ENCODE measurements around the gene IZUMO4.
"Not testable (repeated sequence)": the region's sequence is repeated elsewhere in the genome, so short reads cannot be mapped to it uniquely, and the experiment has no call there.

Gene IZUMO4

DNA sequence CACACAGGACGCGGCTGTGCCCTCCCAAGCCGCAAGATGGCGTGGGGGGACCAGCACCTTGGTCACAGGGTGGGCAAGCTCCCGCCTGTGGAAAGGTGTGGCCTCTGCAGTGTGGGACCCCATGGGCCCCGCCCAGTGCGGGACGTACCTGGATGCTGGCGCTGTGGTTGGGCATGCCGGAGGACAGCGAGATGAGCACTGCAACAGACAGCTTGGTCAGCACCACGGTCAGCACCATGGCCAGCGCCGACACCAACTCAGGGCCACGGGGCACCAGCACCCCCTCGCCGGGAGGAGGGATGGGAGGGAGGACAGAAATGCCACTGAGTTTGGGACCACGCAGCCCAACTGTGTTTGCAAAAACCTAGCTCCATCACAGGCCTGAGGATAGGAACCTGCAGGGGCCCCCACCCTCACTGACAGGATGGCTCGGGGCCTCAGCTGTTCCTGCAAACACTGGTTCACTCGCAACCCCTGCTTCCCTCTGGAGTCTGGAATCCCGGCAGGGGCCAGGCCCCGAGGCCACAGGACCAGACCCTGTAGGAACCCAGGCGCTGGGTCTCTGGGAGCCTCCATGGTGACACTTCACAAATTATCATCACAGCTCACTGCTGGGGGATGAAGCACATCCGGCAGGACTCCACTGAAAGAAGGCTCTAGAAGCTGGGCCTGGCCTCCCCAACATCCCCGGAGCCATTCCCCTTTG is 27.1 kb downstream of the IZUMO4 start:
- no peak for DNase-seq (ENCODE audit: low read depth in 2 of 2)

DNA sequence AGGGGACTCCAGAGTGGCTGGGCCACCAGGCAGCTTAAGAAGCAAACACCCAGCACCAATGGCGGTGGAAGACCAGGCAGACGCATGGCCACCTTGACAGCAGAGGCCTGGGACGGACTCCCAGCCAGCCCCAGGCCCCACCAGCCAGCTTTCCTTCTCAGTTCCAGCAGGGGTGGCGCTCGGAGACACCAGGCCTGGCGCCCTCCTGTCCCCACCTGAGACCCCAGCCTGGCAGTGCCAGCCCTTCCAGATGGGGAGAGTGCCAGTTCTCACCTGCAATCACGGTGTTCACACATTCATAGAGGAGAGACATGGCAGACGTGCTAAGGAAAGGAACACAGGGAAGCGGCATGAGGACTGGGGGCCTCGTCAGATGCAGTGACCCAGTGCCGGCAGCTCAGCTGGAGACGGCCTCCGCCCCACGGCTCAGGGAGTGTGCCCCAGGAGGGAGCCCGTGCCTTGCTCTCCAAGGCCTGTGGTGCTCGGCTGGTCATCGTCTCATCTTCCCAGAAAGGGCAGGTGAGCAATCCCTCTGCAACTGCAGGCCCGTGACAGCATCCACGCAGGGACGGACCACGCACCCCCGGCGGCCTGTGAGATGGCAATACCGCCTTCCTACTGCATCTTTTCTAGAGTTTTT is 30.3 kb downstream of the IZUMO4 start:
- DNase-seq (ENCODE audit: low read depth in 2 of 2), result no peak

DNA sequence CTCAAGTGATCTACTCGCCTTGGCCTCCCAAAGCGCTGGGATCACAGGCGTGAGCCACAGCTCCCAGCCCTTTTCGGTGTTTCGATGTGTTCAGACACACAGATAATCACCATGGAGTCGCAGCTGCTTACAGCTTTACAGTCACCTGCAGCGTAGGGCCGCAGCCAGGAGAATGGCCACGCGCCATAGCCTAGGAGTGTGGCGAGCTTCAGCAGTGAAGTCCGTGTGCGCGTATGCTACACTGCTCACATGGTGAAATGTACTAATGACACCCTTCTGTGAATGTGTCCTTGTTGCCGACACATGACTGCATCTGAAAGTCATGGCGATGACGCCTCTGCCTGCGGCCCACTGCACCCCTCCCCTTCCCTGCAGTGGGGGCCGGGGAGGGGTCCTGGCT is 31.0 kb downstream of the IZUMO4 start:
- DNase-seq (ENCODE audit: low read depth in 2 of 2), result no peak

DNA sequence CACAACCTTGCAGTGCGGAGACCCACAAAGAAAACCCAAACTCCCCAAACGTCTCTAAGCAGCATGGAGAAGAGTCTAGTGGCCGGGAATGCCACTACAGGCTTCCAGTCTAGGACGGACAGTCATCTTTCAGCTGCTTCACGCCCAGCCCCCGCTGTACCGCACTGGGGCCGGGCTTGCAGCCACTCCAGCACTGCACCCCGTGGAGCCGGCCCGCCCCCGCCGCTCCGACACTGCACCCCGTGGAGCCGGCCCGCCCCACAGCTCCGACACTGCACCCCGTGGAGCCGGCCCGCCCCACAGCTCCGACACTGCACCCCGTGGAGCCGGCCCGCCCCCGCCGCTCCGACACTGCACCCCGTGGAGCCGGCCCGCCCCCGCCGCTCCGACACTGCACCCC is 31.5 kb downstream of the IZUMO4 start:
- not testable (repeated sequence) for DNase-seq (ENCODE audit: low read depth in 2 of 2)

DNA sequence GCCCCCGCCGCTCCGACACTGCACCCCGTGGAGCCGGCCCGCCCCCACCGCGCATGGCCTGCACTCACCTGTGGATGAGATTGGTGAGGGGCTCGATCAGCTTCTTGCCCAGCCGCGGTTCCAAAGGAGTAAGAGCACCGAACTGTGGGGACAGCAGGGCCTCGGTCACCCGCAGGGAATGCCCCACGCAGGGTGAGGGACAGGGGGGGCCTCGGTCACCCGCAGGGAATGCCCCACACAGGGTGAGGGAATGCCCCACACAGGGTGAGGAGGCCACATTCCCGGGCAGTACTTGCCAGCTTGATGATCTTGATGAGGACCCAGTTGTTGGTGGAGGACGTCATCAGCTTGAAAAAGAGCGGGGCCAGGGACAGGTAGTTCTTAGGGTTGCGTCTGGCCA is 32.3 kb downstream of the IZUMO4 start:
- no peak for DNase-seq (ENCODE audit: low read depth in 2 of 2)

DNA sequence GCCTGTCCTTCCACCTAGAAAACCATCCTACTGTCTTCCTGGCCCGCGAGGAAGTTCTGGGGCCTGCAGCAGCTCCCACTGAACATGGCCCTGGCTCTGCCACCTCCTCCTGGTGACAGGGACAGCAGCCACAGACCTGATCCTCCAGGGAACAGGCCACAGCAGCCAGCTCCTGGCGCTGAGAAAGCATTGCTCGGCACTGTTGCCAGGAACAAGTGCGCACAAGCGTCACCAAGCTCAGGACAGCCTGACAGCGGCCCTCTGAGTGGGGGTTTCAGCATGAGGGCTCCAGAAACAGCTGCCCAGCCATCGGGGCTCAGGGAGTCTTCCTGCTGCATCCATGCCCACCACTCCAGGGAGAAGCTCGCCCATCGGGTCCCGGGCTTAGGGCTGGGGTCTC is 32.8 kb downstream of the IZUMO4 start:
- no peak for DNase-seq (ENCODE audit: low read depth in 2 of 2)

DNA sequence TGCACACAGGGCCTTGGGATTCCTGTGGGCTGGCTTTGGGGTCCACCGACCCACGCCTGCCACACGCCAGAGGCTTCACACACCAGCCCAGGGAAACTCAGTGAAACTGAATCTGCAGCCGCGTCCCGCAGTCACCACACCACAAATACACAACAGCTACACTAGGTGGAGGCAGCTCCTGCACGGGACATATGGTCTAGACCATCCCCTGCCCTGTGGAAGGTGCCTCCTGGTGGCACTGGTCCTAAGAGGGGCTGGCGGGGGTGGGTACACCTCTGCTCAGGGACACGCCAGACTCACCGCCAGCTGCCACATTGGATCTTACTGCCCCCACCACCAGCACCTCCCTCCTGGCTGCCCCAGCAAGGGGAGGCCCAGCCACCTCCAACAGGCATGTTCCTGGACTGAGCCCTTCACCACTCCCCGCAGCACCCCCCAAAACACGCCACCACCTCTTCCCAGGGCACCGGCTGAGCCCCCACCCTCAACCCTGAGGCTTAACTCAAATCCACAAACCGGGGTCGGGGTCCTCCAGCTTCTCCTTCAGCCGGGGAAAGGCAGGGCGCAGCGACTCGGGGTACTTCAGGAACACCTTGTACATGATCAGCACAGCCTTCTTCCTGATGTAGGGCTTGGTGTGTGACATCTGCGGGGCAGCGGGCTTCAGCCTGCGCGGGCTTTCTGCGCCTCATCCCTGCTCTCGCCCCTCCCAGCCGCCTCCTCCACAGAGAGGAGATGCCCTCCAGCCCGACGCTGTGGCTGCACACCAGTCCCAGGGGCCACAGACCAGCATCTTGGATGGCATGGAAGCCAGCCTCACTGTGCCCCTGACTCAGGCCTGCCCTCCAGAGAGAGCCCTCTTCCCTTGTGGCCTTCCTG is 33.4 kb downstream of the IZUMO4 start:
- DNase-seq (ENCODE audit: low read depth in 2 of 2), result no peak

DNA sequence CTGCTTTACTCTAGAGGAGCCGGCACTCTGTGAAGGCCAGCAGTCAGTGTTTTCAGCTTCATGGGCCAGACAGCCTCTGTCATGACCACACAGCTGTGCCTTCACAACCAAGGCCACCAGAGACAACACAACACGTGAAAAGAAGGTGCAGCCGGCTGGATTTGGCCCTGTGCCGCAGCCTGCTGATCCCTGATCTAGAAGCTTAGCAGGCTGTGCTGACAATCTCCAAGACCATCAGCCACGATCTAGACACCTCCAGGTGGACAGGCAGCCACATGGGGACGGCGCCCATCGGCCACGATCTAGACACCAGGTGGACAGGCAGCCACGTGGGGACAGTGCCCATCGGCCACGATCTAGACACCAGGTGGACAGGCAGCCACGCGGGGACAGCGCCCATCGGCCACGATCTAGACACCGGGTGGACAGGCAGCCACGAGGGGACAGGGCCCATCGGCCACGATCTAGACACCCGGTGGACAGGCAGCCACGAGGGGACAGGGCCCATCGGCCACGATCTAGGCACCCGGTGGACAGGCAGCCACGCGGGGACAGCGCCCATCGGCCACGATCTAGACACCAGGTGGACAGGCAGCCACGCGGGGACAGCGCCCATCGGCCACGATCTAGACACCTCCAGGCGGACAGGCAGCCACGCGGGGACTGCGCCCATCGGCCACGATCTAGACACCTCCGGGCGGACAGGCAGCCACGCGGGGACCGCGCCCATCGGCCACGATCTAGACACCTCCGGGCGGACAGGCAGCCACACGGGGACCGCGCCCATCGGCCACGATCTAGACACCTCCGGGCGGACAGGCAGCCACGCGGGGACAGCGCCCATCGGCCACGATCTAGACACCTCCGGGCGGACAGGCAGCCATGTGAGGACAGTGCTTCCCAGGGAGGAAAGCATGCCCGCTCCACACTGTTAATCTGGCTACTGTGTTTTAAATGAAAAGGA is 34.6 kb downstream of the IZUMO4 start:
- DNase-seq (ENCODE audit: low read depth in 2 of 2), result not testable (repeated sequence)

DNA sequence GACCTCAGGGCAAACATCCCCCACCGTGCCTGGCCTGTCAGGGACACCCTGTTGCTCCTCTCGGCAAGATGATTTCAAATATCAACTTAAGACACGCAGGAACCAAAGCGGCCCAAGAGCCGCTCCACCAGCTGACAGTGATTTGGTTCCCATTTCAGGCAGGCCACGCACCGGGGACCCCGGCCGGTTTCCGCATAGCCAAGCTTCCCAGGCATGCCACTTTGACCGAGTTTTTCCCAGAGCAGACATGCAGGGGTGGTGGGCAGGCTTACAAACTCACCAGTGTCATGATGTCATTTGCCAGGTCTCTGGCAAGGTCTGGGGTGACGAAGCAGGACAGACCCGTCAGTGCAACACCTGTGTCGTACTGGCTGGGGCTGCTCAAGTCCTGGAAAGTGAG is 35.5 kb downstream of the IZUMO4 start:
- no peak for DNase-seq (ENCODE audit: low read depth in 2 of 2)

DNA sequence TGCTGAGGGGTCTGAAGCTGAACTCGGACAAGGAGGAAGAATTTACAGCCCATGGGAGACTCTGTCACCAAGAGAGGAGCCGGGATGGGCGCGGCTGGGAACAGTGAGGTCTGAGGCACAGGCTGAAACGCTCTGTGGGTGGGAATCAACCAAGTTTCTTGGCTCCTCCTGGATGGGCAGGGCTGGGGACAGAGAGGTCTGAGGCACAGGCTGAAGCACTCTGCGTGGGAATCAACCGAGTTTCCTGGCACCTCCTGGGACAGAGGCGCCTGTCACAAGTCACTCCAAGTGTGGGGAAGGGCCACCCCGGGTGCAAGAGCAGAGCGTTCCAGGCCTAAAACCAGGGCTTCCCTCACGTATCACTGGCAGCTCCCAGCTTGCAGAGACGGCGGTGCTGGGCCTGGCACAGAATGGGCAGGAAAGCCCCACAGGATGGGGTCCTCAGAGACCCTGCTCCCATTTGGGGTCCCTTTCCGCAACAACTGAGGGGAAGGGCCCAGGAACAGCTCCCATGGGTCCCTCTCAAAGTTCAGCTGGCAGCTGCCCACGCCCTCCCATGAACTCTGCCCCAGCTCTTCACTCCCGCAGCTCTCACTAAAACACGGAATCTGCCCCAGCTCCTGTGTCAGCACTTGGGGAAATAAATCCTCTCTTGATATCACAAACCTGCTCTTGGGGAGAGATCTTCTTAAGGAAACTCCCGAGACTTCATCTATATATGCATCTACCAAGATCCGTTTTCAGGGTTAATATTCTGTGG is 36.2 kb downstream of the IZUMO4 start:
- no peak for DNase-seq (ENCODE audit: low read depth in 2 of 2)

DNA sequence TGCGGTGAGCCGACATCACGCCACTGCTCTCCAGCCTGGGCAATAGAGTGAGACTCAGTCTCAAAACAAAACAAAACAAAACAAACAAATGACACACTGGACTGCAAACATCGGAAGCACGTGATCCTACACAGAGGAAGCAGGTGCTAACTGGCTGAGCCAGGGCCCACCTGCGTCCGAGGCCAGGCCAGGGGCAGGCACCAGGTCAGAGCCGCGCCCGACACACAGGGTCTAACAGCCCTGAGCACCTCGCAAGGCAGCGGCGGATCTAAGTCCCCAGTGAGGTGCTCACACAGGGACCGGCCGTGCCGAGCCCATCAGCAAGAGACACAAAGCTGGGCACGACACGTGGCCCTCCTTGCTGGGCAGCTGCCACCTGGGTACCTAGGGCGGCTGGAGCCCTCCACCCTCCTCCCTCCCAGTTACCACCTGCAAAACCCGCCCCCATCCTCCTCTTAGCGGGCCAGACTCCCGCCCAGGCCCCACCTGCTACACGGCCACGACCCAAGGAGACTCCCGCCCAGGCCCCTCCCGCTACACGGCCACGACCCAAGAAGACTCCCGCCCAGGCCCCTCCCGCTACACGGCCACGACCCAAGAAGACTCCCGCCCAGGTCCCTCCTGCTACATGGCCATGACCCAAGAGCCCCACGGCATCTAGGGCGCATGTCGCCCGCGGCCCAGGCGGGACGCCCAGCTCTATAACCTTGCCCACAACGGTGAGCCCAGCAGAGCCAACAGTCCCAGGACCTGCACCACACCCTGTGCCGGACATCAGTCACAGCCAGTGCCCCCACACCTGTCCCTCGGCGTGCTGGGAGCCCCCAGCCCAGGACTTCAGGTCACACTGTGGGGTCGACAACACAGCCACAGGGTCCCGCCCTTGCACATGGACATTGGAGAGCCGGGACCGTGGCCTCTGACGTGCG is 39.0 kb downstream of the IZUMO4 start:
- DNase-seq (ENCODE audit: low read depth in 2 of 2), result no peak

DNA sequence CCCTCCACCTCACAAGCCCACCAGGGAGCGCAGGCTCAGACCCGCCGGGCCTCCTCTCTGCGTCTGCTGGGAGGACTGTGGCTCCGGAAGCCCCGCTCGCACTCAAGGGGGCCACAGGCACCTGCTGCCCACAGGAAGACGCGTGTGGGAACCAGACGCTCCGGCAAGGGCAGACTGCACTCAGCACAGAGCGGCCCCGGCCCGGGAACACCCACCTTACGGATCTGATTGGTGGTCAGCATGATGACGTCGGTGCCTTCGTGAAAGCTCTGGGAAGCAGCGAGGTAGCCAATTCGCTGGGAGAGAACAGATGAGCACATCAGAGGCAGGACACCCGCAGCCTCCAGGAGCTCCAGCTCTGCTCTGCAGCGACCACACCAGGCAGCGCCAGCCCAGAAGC is 40.1 kb downstream of the IZUMO4 start:
- DNase-seq (ENCODE audit: low read depth in 2 of 2), result no peak

DNA sequence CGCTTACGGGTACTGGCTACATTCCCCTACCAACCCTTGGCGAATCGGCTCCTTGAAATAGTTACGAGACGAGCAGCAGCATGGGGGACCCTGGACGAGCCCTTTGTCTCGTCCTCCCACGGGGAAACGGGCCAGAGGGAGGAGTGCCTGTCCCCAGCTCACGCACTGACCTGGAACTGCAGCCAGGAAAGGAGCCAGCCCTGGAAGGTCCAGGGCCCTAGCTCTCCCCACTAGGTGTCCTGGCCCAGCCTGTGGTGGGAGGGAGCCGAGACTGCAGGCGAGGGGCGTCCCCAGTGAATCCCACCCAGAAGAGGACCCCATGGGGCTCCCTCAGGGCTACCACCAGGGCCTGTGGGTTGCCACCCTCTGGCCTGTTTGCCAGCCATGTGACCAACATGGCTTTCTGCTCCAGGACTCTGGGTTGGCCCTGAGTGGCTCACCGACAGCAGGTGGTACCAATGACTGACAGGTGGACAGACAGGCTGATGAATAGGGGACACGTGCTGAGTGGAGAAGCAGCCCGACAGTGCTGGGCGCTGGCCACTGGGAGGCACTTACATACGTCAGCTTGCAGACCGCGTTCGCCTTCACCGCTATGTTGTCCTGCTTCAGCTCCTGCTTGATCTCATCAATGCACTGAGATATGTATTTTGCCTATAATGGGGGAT is 41.5 kb downstream of the IZUMO4 start:
- no peak for DNase-seq (ENCODE audit: low read depth in 2 of 2)

DNA sequence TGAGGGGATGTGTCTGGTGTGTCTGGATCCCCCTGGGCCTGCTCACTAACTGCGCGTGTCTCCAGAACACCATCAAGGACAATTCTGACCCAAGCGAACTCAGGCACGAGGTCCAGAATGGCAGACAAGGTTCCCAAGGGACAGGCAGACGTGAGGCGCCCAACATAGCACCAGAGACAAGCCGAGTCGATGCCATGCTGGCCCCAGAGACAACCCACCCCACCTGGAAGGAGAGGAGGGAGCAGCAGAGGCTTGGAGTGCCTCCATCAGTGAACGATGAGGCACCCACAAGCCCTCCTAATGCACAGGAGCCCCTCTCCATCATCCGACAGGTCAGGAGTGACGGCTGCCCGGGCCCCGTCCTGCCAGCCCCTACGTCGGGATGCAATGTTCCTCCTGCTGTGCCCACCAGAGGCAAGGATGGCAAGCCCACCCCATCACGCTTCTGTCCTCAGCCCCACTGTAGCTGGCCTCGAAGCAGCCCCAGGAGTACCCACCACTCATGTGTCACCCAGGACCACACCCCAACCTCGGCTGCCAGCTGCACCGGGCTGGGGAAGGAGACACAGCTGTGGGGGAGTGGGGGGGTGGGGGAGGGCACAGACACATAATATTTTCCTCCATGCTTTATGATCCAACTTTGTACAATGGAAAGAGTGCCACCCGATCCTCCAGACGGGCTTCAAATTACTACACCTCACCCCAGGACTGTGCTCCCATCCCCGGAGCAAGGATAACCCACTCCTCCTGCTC is 42.8 kb downstream of the IZUMO4 start:
- DNase-seq (ENCODE audit: low read depth in 2 of 2), result no peak

DNA sequence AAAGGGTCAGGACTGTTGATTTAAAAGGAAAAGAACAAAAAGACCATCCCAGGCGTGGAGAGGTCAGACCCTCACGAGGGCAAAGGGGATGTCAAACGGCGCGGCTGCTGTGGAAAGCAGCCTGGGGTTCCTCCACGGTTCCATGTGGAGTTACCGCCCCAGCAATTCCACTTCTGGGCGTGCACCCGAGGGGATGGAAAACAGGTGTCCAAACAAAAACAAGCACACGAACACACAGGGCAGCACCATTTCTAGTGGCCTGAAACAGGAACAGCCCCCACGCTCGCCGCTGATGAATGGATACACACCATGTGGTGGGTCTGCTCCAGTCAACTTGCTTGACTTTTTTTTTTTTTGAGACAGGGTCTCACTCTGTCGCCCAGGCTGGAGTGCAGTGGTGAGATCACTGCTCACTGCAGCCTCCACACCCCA is 43.4 kb downstream of the IZUMO4 start:
- no peak for DNase-seq (ENCODE audit: low read depth in 2 of 2)

DNA sequence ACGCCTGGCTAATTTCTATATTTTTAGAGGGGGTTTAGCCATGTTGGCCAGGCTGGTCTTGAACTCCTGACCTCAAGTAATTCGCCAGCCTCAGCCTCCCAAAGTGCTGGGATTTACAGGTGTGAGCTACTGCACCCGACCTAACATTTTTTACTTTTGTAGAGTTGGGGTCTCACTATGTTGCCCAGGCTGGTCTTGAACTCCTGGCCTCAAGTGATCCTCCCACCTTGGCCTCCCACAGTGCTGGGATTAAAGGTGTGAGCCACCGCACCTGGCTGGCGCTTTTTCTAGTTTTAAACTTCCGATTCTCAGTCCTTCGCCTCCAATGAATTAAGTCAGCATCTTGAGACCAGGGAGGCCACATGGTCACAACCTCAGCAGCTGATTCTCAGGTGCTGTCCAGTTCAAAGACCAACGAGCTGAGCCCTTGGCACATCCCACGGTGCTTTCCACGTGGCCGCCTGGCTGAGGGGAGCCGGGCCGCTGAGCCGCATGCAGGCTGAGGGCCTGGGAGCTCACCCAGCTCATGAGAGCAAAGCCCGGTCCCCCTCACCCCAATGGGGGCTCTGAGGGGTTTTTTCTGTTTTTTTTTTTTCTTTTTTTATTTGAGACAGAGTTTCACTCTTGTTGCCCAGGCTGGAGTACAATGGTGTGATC is 45.6 kb downstream of the IZUMO4 start:
- DNase-seq (ENCODE audit: low read depth in 2 of 2), result no peak

DNA sequence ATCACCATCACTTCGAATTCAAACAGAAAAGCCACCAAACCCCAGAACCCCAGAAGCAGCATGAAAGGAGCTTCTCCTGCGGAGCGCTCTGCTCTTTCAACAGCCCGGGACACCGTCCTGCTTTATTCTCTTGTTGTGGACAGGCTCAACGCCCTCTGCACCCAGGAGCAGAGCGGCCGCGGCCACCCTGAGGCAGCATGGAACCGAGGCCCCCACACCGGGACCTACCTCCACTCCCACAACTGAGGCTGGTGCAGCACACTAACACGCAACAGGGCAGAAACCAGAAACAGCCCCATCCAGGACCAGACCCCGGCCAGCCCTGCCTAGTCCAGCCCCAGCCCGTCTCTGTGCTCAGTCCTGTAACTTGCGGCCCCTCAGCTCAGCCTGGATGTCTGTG is 47.5 kb downstream of the IZUMO4 start:
- no peak for DNase-seq (ENCODE audit: low read depth in 2 of 2)

DNA sequence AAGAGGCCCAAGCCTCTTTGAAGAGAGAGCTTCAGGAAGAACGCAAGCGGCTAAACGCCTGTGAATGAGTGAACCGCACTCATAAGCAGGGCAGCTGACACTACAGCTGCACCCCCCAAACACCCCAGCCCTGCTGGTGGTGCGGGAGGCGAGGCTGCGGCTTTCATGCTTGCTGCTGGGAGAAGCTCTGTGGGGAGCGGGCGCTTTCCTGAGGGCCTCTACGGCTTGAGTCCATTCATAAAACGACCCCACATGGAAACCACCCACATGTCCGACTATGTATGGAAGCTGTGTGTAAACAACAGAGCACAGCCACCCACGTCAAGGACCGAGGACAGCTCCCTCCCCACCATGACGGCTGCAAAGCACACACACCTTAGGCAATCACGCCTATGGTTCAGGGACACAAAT is 49.1 kb downstream of the IZUMO4 start:
- no peak for DNase-seq (ENCODE audit: low read depth in 2 of 2)
